GM23248 (cell line): ENCODE results near the gene ATG2A. TPM values are rescaled to one million over a fixed set of nuclear protein-coding genes. Genes with fewer than 3 reads are reported as not detected.

Experiments
- DNase-seq: peaks from one replicate; pipeline ENCODE4 v3.0.0-alpha.2; 2015
- H2AFZ ChIP-seq: fragments of 200-600 bp; sonication (generic); 2 replicates; pipeline ENCODE4 v1.6.1; 2016; ENCODE audit warnings: antibody characterized with exemption
- H3F3A ChIP-seq: fragments of 200-600 bp; sonication (generic); 2 replicates; pipeline ENCODE4 v1.6.1; 2016; ENCODE audit warnings: mild to moderate bottlenecking, antibody characterized with exemption, mixed run types; ENCODE audit not compliant: insufficient read depth
- H3K27ac ChIP-seq: fragments of 200-600 bp; sonication (generic); 2 replicates; pipeline ENCODE4 v1.5.1; 2016; ENCODE audit warnings: mild to moderate bottlenecking
- H3K27me3 ChIP-seq: fragments of 200-600 bp; sonication (generic); replicated peaks from 2 replicates; pipeline ENCODE4 v1.6.1; 2016; ENCODE audit warnings: mild to moderate bottlenecking; ENCODE audit not compliant: insufficient read depth
- H3K36me3 ChIP-seq: fragments of 200-600 bp; sonication (generic); 2 replicates; pipeline ENCODE4 v1.6.1; 2016; ENCODE audit warnings: low read depth, mild to moderate bottlenecking
- H3K4me1 ChIP-seq: fragments of 200-600 bp; sonication (generic); 2 replicates; pipeline ENCODE4 v1.6.1; 2016; ENCODE audit warnings: mild to moderate bottlenecking; ENCODE audit not compliant: insufficient read depth
- H3K4me2 ChIP-seq: fragments of 200-600 bp; sonication (generic); one replicate; pipeline ENCODE4 v1.6.1; 2016; ENCODE audit warnings: mild to moderate bottlenecking; ENCODE audit not compliant: unreplicated experiment
- H3K4me3 ChIP-seq: fragments of 200-600 bp; sonication (generic); 2 replicates; pipeline ENCODE4 v1.5.1; 2016; ENCODE audit warnings: mild to moderate bottlenecking
- H3K79me2 ChIP-seq: fragments of 200-600 bp; sonication (generic); 2 replicates; pipeline ENCODE4 v1.6.1; 2016; ENCODE audit warnings: mild to moderate bottlenecking; ENCODE audit not compliant: insufficient read depth
- H3K9ac ChIP-seq: fragments of 200-600 bp; sonication (generic); 2 replicates; pipeline ENCODE4 v1.6.1; 2016; ENCODE audit warnings: mild to moderate bottlenecking
- H3K9me2 ChIP-seq: fragments of 200-600 bp; sonication (generic); 2 replicates; pipeline ENCODE4 v1.6.1; 2016; ENCODE audit warnings: mixed run types, mild to moderate bottlenecking, moderate library complexity; ENCODE audit not compliant: insufficient read depth
- H3K9me3 ChIP-seq: fragments of 200-600 bp; sonication (generic); one replicate; pipeline ENCODE4 v1.6.1; 2017; ENCODE audit warnings: low read depth
- H4K20me1 ChIP-seq: fragments of 200-600 bp; sonication (generic); 2 replicates; pipeline ENCODE4 v1.6.0; 2016; ENCODE audit not compliant: insufficient read depth
- EZH2 ChIP-seq: fragments of 200-600 bp; sonication (generic); IDR thresholded peaks from 2 replicates; pipeline ENCODE4 v1.6.1; 2018; ENCODE audit warnings: antibody characterized with exemption, mild to moderate bottlenecking; ENCODE audit not compliant: insufficient read depth, poor library complexity, severe bottlenecking
- EZH2phosphoT487 ChIP-seq: fragments of 200-600 bp; sonication (generic); IDR thresholded peaks from 2 replicates; pipeline ENCODE4 v1.6.1; 2018; ENCODE audit warnings: antibody characterized with exemption, moderate library complexity, mild to moderate bottlenecking, low read depth; ENCODE audit not compliant: insufficient read depth
- WGBS, 2 experiments: methylation state at CpG; one replicate each; pipeline ENCODE4 v1.1.6; 2015 to 2017; ENCODE audit warnings: low lambda C conversion rate in 2 of 2, low coverage in 1 of 2; ENCODE audit errors: missing lambda C conversion rate in 2 of 2; 5-methylcytosine and 5-hydroxymethylcytosine counted together
- in situ Hi-C: fragments of 300-500 bp; cut with MboI; formaldehyde crosslinking; loops from 2 replicates; pipeline ENCODE4 v1.15.0; 2020
- polyA plus RNA-seq: library from polyadenylated mRNA; unstranded; fragments of >200 nt; fragmentation: Nextera tagmentation; extraction: Ambion mirVana; gene quantifications from 2 replicates; pipeline ENCODE4 v1.2.1, GENCODE V29; 2016
- total RNA-seq: library from RNA; depleted of rRNA; stranded (reverse); fragments of >200 nt; shearing (Covaris generic); gene quantifications from 2 replicates; pipeline ENCODE4 v1.2.3, GENCODE V29; 2014

The ATG2A gene
- total and polyA plus RNA-seq, 2 experiments from 2014 or later, result 6.3 to 18.9 TPM

GRCh38 chr11:64913171-64913727 is 3.8 kb downstream of the ATG2A start:
- Histone ChIP-seq H3K9me3 (no peaks in the 10 kb centered on the region), H3F3A (peaks cover 8% of the 10 kb centered on the region), H4K20me1 (no peaks in the 10 kb centered on the region), H3K36me3 (no peaks in the 10 kb centered on the region; the same call in 1 of the 2 replicates), H3K79me2 (peaks cover 19% of the 10 kb centered on the region), H3K27ac (no peak overlapping the region), H3K4me1 (peaks cover 6% of the 10 kb centered on the region; the same call in 1 of the 2 replicates), H3K9ac (no peak overlapping the region), H2AFZ (no peak overlapping the region), H3K4me2 (no peak overlapping the region), H3K27me3 (no peaks in the 10 kb centered on the region), H3K4me3 (no peak overlapping the region), H3K9me2 (no peaks in the 10 kb centered on the region)
- no peak for DNase-seq
- TF ChIP-seq EZH2phosphoT487, result no peak
- no peak for TF ChIP-seq EZH2
- in situ Hi-C loops, result no loop called here
- WGBS, 2 experiments, result 80 to 84% methylated on average over 16 to 17 of the region's 18 CpGs

- Histone ChIP-seq H3K9ac (no peak overlapping the region), H3K27me3 (no peaks in the 10 kb centered on the region), H3K4me2 (no peak overlapping the region), H3K4me3 (no peak overlapping the region), H2AFZ (no peak overlapping the region), H4K20me1 (no peaks in the 10 kb centered on the region), H3K27ac (no peak overlapping the region), H3F3A (no peaks in the 10 kb centered on the region), H3K79me2 (peaks cover 17% of the 10 kb centered on the region), H3K4me1 (no peaks in the 10 kb centered on the region), H3K9me2 (no peaks in the 10 kb centered on the region), H3K36me3 (no peaks in the 10 kb centered on the region; the same call in 1 of the 2 replicates), H3K9me3 (no peaks in the 10 kb centered on the region)
- TF ChIP-seq EZH2, result no peak
- TF ChIP-seq EZH2phosphoT487, result no peak
- in situ Hi-C loops, result no loop called here
- 95 to 98% methylated on average over 9 of the region's 9 CpGs for WGBS, 2 experiments
- no peak for DNase-seq
Observed at GRCh38 chr11:64911689-64912088, 5.3 kb downstream of the ATG2A start.

DNA sequence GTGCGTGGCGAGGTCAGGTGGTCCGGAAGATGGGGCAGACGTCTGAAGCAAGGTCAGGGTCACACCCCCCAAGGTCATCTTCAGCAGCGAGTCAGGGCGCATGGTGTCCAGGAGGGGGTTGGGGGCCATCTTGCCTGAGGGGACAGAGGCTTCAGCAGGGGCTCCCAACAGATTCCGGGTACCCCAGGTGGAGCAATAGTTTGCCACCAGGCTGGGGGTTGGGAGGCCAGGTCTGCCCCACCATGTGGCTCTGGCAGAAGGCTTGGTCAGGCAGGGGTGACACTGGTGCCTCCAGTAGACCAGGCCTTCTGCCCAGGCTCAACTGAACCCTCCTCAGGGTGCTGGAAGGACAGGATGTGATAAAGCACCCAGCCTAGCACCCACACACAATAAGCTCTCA is 5.9 kb downstream of the ATG2A start:
- TF ChIP-seq EZH2phosphoT487 (no peak), EZH2 (no peak)
- no peak for DNase-seq
- H3K27ac ChIP-seq, result no peak overlapping the region

DNA sequence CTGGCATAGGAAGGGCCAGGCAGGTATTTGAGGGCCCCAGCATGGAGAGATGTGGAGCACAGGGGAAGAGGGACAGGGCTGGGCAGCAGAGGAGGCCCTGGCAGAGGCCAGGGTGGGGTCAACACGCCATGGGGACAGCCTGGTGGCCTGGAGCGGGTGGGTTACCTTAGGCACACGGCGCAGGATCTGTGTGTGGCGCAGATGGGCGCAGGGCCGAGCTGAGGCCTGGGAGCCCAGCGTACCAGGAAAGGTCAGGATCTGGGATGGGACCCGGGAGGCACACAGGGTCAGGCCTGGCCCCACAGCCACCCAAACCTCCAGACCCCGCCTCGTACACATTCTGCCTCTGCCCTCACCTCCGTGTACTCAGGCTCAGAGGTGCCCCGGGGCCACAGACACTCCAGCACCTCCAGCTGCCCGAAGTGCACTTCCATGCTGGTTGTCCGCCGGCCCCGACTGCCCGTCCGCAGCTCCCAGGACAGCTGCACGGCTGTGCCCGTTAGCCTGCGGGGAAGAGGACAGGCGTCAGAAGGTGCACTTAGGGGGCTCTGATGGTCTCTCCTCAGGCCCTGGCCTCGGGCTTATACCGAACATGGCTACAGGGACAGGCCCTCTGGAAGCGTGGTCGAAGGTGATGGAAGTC is 6.4 kb downstream of the ATG2A start:
- Histone ChIP-seq H3K79me2 (peaks cover 6% of the 10 kb centered on the region), H3K27ac (no peak overlapping the region), H3K4me1 (no peaks in the 10 kb centered on the region), H3K36me3 (no peaks in the 10 kb centered on the region; the same call in 1 of the 2 replicates), H4K20me1 (no peaks in the 10 kb centered on the region), H3K4me2 (no peak overlapping the region), H3K9me3 (no peaks in the 10 kb centered on the region), H3K4me3 (no peak overlapping the region), H3K9ac (no peak overlapping the region), H3K27me3 (no peaks in the 10 kb centered on the region), H3K9me2 (no peaks in the 10 kb centered on the region), H3F3A (no peaks in the 10 kb centered on the region), H2AFZ (no peak overlapping the region)
- no peak for TF ChIP-seq EZH2
- no peak for TF ChIP-seq EZH2phosphoT487
- no peak for DNase-seq
- WGBS, 2 experiments, result 88 to 90% methylated on average over 16 to 25 of the region's 27 CpGs
- in situ Hi-C loops, result no loop called here

More for the DNA sequence above, 5.9 kb downstream of the ATG2A start:
- peaks cover 11% of the 10 kb centered on the region for H3K79me2 ChIP-seq
- H3K4me3 ChIP-seq, result no peak overlapping the region
- no peaks in the 10 kb centered on the region for H4K20me1 ChIP-seq
- no peaks in the 10 kb centered on the region for H3F3A ChIP-seq
- WGBS, 2 experiments, result 91 to 95% methylated on average over 7 of the region's 7 CpGs
- H3K9me2 ChIP-seq, result no peaks in the 10 kb centered on the region
- no peak overlapping the region for H3K9ac ChIP-seq
- no peaks in the 10 kb centered on the region for H3K27me3 ChIP-seq
- in situ Hi-C loops, result no loop called here
- H2AFZ ChIP-seq, result no peak overlapping the region
- no peaks in the 10 kb centered on the region; the same call in 1 of the 2 replicates for H3K36me3 ChIP-seq
- H3K9me3 ChIP-seq, result no peaks in the 10 kb centered on the region
- no peak overlapping the region for H3K4me2 ChIP-seq
- no peaks in the 10 kb centered on the region for H3K4me1 ChIP-seq
